CD4-positive, alpha-beta T cell treated with Interleukin-12 subunit alpha and Interleukin-12 subunit beta, for 1 hour (primary cell): ENCODE data around the gene CAPN5.
"Not testable (repeated sequence)": the region's sequence is repeated elsewhere in the genome, so short reads cannot be mapped to it uniquely, and the experiment has no call there.

Experiments
- DNase-seq: peaks from one replicate; pipeline ENCODE4 v3.0.0-alpha.2; 2020

Gene CAPN5

DNA sequence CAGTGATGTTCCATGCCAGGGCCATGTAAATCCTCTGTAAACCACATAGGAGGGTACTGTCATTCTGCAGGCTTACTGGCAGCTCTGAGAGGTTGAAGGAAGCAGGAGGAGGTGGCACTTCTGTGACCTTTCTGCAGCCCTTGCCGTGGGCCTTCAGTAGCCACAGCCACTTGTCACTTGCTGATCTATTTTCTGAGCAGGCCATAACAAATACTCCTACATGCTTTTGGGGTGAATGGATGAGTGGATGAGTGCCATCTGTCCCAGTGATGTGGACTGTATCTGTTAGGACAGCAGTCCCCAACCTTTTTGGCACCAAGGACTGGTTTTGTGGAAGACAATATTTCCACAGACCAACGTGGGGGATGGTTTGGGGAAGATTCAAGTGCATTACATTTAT lies 22.4 kb upstream of the CAPN5 start:
- DNase-seq, result no peak

GRCh38 chr11:77044886-77045285 lies 21.9 kb upstream of the CAPN5 start:
- DNase-seq, result no peak

- peak; percentile 67 for DNase-seq
Measured at GRCh38 chr11:77046060-77046501, 20.7 kb upstream of the CAPN5 start.

- peak; percentile 96 for DNase-seq
Measured at GRCh38 chr11:77047007-77047927, 19.5 kb upstream of the CAPN5 start.

DNA sequence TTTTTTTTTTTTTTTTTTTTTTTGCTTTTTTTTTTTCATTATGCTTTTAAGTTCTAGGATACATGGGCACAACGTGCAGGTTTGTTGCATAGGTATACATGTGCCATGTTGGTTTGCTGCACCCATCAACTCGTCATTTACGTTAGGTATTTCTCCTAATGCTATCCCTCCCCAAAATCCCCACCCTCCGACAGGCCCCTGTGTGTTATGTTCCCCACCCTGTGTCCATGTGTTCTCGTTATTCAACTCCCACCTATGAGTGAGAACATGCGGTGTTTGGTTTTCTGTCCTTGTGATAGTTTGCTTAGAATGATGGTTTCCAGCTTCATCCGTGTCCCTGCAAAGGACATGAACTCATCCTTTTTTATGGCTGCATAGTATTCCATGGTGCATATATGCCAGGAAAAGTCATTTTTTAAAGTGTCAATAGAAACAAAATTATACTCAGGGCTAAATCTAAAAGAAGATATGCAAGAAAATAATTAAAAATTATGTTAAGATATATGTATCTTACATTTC lies 18.8 kb upstream of the CAPN5 start:
- not testable (repeated sequence) for DNase-seq

DNA sequence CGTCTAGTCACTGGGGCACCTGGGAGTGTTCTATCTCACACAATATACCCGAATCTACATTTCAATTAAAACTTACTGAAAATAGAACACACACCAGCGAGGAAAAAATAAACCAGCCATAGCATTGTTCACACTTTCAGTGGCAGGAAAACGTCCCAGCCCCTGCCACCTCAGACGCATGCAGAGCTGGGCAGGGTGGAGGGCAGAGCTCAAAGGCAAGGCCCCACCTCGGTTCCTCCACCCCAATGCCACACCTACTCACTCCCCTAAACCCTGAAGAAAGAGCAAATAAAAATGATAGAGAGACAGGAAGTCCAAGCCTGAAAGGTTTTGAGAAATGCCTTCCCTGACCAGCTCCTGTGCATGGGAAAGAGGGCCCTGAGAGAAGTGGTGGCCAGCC lies 17.7 kb upstream of the CAPN5 start:
- DNase-seq, result no peak

DNA sequence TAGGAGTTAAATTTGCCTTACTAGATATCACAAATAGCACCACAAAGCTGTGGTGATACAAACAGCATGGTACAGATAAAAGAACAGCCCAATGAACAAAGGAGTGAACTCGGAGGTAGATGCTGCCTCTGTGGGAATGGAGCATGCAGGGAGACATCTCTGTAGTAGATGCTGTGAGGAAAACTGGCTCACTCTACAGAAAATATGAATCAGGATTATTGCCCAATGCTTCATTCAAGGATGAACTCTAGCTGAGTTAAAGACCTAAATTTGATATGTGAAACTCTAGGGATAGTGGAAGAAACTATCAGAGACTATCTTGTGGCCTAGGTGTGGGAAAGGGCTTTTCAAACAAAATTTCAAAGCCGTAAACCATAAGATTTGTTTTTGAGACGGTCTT lies 15.3 kb upstream of the CAPN5 start:
- no peak for DNase-seq

GRCh38 chr11:77052518-77052917 lies 14.3 kb upstream of the CAPN5 start:
- no peak for DNase-seq

- no peak for DNase-seq
Measured at GRCh38 chr11:77053217-77054015, 13.4 kb upstream of the CAPN5 start.

- DNase-seq, result no peak
Measured at GRCh38 chr11:77054084-77054483, 12.7 kb upstream of the CAPN5 start.

- no peak for DNase-seq
Measured at GRCh38 chr11:77055101-77055561, 11.6 kb upstream of the CAPN5 start.

GRCh38 chr11:77055913-77056312 lies 10.9 kb upstream of the CAPN5 start:
- DNase-seq, result no peak

DNA sequence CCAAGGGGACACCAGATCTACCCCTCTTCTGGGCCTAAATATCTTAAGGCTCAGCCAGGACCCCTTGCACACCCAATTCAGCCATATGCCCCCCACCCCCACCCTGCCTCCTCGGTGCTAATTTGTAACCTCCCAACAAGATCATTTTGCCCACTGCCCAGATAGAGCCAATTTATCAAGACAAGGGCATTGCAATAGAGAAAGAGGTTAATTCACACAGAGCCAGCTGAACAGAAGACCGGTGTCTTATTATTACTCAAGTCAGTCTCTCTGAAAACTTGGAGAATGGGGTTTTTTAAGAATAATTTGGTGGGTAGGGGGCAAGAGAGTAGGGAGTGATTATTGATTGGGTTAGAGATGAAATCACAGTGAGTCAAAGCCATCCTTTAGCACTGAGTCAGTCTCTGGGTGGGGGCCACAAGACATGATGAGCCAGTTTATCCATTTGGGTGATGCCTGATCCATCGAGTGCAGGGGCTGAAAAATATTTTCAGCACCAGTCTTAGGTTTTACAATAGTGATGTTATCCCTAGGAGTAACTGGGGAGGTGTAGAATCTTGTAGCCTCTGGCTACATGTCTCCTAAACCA lies 9.9 kb upstream of the CAPN5 start:
- no peak for DNase-seq

DNA sequence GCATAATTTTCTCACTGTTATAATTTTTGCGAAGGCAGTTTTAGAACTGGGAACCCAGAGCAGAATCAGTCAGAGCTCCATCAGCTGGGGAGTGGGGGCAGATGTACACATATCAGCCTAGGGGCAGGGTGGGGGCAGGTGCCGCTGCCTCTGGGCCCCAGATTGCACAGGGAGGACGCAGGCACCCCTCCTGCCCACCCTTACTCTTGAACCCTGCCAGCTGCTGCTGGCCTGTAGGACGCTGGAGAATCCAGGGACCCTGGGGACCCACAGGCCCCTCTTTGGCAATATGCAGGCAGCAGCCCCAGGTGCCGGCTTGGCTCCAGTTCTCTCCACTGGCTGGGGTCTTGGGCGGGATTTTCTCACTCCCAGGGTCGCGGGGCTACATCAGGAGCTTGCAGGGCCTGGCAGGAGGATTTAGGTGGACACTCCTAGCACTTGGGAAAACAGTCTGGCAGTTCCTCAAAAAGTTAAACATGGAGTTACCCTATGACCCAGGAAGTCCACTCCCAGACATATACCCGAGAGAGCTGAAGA lies 8.8 kb upstream of the CAPN5 start:
- no peak for DNase-seq

- no peak for DNase-seq
Measured at GRCh38 chr11:77058900-77059299, 7.9 kb upstream of the CAPN5 start.

GRCh38 chr11:77059806-77060205 lies 7.0 kb upstream of the CAPN5 start:
- DNase-seq, result no peak

- no peak for DNase-seq
Measured at GRCh38 chr11:77060234-77060633, 6.5 kb upstream of the CAPN5 start.

DNA sequence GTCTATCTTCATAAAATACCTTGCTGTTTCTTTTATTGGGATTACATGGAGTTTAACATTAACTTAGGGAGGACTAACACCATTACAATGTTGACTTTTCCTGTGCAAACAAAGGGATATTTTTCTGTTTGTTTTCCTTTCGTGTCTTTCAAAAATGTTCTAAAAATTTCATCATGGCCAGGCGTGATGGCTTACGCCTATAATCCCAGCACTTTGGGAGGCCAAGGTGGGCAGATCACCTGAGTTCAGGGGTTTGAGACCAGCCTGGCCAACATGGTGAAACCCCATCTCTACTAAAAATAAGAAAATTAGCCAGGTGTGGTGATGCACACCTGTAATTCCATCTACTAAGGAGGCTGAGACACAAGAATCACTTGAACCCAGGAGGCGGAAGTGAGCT lies 5.5 kb upstream of the CAPN5 start:
- DNase-seq, result not testable (repeated sequence)

- DNase-seq, result no peak
Measured at GRCh38 chr11:77062924-77063323, 3.8 kb upstream of the CAPN5 start.

GRCh38 chr11:77063407-77063806 lies 3.4 kb upstream of the CAPN5 start:
- DNase-seq, result no peak

DNA sequence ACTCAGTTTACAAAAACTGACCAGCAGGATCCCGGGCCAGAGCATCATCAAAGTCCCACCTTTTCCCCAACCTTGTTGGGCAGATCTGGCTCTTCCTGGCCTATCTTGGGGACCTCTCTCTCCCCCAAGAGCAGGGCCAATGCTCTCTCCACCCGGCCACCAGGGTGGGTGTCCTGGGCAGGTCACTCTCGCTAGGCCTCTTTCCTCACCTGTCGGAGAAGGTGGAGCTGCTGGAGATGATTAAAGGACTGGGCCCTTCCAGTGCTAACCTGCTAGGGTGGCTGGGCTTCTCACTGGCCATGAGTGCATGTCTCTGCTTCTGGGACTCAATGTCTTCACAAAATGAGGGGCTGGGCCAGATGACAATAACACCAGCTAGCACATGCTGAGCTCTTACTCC lies 2.9 kb upstream of the CAPN5 start:
- no peak for DNase-seq

GRCh38 chr11:77064648-77065217 lies 2.0 kb upstream of the CAPN5 start:
- DNase-seq, result no peak

GRCh38 chr11:77065878-77066228 lies 918 bp upstream of the CAPN5 start:
- no peak for DNase-seq
